ENCODE results near the gene PRAF2. TPM values are rescaled to one million over a fixed set of nuclear protein-coding genes. Genes with fewer than 3 reads are reported as not detected.

The PRAF2 gene
- total and polyA plus RNA-seq, 9 of the 15 experiments (the other 6 are each of a cell fraction or from before 2014, with no cell fraction given), result 0.24 to 5.7 (median 2.0) TPM

DNA sequence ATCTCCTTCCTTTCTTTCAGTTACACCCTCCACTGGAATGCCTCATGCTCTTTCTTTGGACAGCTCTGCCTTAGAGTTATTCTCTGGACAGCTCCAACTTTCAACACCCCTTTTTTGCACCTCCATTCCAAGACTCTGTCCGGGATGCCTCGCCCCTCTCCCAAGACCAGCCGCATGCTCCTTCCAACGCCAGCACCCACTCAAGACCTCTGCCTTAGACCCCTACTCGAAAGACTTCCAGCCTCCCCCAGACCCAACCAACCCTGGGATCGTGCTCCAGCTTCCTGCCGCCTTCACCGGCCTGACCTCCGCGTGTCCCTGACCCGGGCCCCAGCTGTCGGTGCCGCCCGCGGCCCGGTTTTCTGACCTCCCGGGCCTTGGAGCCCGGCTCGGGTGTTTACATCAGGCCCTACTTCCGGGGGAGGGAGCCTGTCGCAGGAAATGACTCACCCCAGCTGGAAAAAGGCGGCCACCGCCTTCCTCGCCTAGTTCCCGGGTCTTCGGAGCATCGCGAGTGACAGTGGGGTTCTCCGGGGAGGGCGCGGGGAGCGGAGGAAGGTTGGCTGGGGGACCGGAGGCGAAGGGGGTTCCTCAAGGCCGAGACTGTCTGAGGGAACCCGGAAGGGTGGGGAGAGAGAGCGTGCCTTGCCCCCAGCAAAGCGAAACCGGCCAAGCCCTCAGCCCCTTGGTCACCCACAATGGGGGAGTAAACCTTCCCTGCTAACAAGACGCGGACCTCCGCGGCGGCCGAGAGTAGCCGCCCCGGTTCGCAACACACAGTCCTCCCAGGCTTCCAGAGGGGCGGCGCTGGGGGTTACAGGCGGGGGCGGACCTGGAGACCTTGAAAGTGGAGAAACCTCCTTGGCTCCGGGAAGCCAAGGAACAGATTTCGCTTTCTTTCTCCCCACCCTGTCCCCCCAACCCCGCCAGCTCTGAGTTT is 6.0 kb upstream of the PRAF2 start, which contains the start of gene WDR45 (continued):
- TF ChIP-seq ZNF224 (CRISPR knock-in tag; IDR thresholded peaks at IDR 0.05) (no peak), NCOA1 (IDR thresholded peaks at IDR 0.05; ENCODE audit: low read depth) (peak; percentile 12; the same call in 1 of the 2 replicates), MTF1 (CRISPR knock-in tag; IDR thresholded peaks at IDR 0.05; ENCODE audit: borderline replicate concordance) (no peak), HDGF (IDR thresholded peaks at IDR 0.05) (no peak), ZC3H4 (CRISPR knock-in tag; IDR thresholded peaks at IDR 0.05; ENCODE audit: borderline replicate concordance) (no peak), SLC30A9 (CRISPR knock-in tag; IDR thresholded peaks at IDR 0.05) (no peak), ZNF583 (CRISPR knock-in tag; IDR thresholded peaks at IDR 0.05) (no peak), E2F3 (CRISPR knock-in tag; IDR thresholded peaks at IDR 0.05) (0 out of 2 replicates have a peak, but pooled peaks have one; percentile 56), ZNF165 (CRISPR knock-in tag; IDR thresholded peaks at IDR 0.05; ENCODE audit: borderline replicate concordance) (no peak), ZNF408 (CRISPR knock-in tag; IDR thresholded peaks at IDR 0.05; ENCODE audit: low read depth) (no peak), SMARCA4 (IDR thresholded peaks at IDR 0.05) (no peak), NRF1 (conservative IDR thresholded peaks at IDR 0.05 in 1 of 2, IDR thresholded peaks at IDR 0.05 in 1 of 2) (no peak), EGR1 (conservative IDR thresholded peaks at IDR 0.05) (peak; percentile 64), MXI1 (IDR thresholded peaks at IDR 0.05; ENCODE audit: low read depth, low read length) (no peak)
- TF ChIP-seq, protein P1, sequence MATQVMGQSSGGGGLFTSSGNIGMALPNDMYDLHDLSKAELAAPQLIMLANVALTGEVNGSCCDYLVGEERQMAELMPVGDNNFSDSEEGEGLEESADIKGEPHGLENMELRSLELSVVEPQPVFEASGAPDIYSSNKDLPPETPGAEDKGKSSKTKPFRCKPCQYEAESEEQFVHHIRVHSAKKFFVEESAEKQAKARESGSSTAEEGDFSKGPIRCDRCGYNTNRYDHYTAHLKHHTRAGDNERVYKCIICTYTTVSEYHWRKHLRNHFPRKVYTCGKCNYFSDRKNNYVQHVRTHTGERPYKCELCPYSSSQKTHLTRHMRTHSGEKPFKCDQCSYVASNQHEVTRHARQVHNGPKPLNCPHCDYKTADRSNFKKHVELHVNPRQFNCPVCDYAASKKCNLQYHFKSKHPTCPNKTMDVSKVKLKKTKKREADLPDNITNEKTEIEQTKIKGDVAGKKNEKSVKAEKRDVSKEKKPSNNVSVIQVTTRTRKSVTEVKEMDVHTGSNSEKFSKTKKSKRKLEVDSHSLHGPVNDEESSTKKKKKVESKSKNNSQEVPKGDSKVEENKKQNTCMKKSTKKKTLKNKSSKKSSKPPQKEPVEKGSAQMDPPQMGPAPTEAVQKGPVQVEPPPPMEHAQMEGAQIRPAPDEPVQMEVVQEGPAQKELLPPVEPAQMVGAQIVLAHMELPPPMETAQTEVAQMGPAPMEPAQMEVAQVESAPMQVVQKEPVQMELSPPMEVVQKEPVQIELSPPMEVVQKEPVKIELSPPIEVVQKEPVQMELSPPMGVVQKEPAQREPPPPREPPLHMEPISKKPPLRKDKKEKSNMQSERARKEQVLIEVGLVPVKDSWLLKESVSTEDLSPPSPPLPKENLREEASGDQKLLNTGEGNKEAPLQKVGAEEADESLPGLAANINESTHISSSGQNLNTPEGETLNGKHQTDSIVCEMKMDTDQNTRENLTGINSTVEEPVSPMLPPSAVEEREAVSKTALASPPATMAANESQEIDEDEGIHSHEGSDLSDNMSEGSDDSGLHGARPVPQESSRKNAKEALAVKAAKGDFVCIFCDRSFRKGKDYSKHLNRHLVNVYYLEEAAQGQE (IDR thresholded peaks at IDR 0.05; ENCODE audit: borderline replicate concordance), result peak; percentile 67
- TF ChIP-seq, protein P1 (CRISPR knock-in tag; IDR thresholded peaks at IDR 0.05; ENCODE audit: low read depth), result 0 out of 2 replicates have a peak, but pooled peaks have one; percentile 18
- TF ChIP-seq, protein P2, sequence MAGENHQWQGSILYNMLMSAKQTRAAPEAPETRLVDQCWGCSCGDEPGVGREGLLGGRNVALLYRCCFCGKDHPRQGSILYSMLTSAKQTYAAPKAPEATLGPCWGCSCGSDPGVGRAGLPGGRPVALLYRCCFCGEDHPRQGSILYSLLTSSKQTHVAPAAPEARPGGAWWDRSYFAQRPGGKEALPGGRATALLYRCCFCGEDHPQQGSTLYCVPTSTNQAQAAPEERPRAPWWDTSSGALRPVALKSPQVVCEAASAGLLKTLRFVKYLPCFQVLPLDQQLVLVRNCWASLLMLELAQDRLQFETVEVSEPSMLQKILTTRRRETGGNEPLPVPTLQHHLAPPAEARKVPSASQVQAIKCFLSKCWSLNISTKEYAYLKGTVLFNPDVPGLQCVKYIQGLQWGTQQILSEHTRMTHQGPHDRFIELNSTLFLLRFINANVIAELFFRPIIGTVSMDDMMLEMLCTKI (IDR thresholded peaks at IDR 0.05; ENCODE audit: partially characterized antibody), result no peak
- TF ChIP-seq, protein P3, sequence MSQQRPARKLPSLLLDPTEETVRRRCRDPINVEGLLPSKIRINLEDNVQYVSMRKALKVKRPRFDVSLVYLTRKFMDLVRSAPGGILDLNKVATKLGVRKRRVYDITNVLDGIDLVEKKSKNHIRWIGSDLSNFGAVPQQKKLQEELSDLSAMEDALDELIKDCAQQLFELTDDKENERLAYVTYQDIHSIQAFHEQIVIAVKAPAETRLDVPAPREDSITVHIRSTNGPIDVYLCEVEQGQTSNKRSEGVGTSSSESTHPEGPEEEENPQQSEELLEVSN (IDR thresholded peaks at IDR 0.05; ENCODE audit: borderline replicate concordance in 1 of 2, extremely low read depth in 1 of 2, insufficient read depth in 1 of 2, insufficient read length in 1 of 2, low read depth in 1 of 2, low read length in 1 of 2, poor library complexity in 1 of 2, severe bottlenecking in 1 of 2), result peak; percentile 90
